ENCODE results near the gene KIAA1217.

DNA sequence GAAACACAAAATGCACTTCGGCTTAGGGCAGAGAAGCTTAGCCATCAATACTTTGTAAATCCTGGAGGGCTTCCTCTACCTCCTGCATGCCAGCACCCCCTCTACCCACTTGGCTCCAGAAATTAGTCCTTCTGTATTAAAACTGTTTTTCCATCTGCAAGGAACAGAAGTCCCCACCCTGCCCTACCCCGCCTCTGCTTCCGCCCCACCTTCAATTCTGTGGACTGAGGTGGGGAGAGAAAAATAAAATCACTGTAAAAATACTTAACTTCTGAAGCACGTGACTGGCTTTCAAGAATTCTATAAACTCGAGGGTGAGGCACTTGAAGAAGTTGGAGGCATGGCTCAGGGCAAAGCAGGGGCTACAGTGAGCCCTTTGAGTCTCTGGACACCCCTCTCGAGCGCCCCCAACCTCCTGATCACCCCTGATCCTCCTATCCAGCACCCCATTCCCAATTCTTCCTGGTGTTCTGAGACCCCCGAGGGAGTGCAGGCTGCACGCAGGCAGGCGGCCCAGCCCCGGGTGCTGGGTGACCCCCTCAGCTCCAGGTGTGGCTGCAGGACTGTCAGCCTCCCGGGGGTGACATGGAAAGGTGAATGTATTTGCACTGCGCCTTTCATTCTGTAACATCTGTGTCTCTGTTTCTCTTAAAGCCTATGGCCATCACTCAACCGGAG, 7.3 kb upstream of the KIAA1217 start:
- TF ChIP-seq, protein P1, sequence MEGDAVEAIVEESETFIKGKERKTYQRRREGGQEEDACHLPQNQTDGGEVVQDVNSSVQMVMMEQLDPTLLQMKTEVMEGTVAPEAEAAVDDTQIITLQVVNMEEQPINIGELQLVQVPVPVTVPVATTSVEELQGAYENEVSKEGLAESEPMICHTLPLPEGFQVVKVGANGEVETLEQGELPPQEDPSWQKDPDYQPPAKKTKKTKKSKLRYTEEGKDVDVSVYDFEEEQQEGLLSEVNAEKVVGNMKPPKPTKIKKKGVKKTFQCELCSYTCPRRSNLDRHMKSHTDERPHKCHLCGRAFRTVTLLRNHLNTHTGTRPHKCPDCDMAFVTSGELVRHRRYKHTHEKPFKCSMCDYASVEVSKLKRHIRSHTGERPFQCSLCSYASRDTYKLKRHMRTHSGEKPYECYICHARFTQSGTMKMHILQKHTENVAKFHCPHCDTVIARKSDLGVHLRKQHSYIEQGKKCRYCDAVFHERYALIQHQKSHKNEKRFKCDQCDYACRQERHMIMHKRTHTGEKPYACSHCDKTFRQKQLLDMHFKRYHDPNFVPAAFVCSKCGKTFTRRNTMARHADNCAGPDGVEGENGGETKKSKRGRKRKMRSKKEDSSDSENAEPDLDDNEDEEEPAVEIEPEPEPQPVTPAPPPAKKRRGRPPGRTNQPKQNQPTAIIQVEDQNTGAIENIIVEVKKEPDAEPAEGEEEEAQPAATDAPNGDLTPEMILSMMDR (IDR thresholded peaks at IDR 0.05), result no peak
- TF ChIP-seq, protein P2, sequence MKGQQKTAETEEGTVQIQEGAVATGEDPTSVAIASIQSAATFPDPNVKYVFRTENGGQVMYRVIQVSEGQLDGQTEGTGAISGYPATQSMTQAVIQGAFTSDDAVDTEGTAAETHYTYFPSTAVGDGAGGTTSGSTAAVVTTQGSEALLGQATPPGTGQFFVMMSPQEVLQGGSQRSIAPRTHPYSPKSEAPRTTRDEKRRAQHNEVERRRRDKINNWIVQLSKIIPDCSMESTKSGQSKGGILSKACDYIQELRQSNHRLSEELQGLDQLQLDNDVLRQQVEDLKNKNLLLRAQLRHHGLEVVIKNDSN (CRISPR knock-in tag; IDR thresholded peaks at IDR 0.05), result no peak
- no peak for TF ChIP-seq FOXK1 (CRISPR knock-in tag; IDR thresholded peaks at IDR 0.05)
- TF ChIP-seq MLX (CRISPR knock-in tag; IDR thresholded peaks at IDR 0.05), result no peak
- no peak for TF ChIP-seq ZNF317 (CRISPR knock-in tag; IDR thresholded peaks at IDR 0.05; ENCODE audit: borderline replicate concordance, low read depth)
- no peak for TF ChIP-seq TEAD4 (CRISPR knock-in tag; IDR thresholded peaks at IDR 0.05)
- TF ChIP-seq NR3C1 (CRISPR knock-in tag; conservative IDR thresholded peaks at IDR 0.05; ENCODE audit: low read depth), result no peak
- TF ChIP-seq, protein P3, sequence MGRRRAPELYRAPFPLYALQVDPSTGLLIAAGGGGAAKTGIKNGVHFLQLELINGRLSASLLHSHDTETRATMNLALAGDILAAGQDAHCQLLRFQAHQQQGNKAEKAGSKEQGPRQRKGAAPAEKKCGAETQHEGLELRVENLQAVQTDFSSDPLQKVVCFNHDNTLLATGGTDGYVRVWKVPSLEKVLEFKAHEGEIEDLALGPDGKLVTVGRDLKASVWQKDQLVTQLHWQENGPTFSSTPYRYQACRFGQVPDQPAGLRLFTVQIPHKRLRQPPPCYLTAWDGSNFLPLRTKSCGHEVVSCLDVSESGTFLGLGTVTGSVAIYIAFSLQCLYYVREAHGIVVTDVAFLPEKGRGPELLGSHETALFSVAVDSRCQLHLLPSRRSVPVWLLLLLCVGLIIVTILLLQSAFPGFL (CRISPR knock-in tag; IDR thresholded peaks at IDR 0.05; ENCODE audit: borderline replicate concordance), result no peak
- no peak for TF ChIP-seq FOXP4 (CRISPR knock-in tag; IDR thresholded peaks at IDR 0.05)
- TF ChIP-seq CREB1 (CRISPR knock-in tag; IDR thresholded peaks at IDR 0.05), result no peak
- no peak for TF ChIP-seq TEAD1 (CRISPR knock-in tag; IDR thresholded peaks at IDR 0.05)
- TF ChIP-seq, protein P4, sequence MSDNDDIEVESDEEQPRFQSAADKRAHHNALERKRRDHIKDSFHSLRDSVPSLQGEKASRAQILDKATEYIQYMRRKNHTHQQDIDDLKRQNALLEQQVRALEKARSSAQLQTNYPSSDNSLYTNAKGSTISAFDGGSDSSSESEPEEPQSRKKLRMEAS (CRISPR knock-in tag; IDR thresholded peaks at IDR 0.05), result no peak
